Measurements from ENCODE around the gene RMND1.
"Not testable (repeated sequence)": the region's sequence is repeated elsewhere in the genome, so short reads cannot be mapped to it uniquely, and the experiment has no call there.

Gene RMND1

DNA sequence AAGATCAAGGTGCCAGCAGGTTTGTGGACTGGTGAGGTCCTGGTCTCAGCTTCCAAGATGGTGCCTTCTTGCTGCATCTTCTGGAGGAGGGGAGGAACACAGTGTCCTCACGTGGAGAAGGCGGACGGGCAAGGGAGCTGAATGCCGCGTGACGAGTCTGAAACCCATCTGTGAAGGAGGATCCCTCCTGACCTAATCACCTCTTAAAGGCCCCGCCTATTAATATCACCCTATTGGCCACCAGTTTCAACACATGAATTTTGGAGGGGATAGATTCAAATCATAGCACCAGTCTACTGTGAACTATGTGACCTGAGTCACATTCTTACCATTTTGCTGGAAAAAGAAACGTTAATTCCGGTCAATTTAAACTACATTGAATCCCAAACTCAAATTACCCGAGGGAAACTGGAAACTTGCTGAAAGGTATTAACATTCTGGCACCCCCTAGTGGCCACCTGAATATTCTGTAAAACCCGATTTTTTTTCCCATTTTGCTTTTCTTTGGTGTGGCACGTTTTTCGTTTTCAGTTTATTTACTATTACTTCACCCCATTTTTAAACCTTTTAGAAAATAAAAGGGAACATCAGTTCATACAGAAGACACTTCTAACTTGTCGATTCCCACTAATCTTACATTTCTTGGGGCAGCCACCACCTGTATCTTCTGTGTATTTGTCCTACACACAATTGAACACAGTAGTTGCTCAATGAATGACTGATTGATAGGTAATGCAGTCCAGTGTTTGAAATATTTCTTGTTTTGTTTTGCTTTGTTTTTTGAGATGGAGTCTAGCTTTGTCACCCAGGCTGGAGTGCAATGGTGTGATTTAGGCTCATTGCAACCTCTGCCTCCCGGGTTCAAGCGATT lies 24.0 kb upstream of the RMND1 start:
- H3K4me3 ChIP-seq (replicated peaks; ENCODE audit: low read depth, low read length) = no peak overlapping the region
- DNase-seq (ENCODE audit: extremely low read depth, insufficient read length) = no peak
- TF ChIP-seq, protein P1, sequence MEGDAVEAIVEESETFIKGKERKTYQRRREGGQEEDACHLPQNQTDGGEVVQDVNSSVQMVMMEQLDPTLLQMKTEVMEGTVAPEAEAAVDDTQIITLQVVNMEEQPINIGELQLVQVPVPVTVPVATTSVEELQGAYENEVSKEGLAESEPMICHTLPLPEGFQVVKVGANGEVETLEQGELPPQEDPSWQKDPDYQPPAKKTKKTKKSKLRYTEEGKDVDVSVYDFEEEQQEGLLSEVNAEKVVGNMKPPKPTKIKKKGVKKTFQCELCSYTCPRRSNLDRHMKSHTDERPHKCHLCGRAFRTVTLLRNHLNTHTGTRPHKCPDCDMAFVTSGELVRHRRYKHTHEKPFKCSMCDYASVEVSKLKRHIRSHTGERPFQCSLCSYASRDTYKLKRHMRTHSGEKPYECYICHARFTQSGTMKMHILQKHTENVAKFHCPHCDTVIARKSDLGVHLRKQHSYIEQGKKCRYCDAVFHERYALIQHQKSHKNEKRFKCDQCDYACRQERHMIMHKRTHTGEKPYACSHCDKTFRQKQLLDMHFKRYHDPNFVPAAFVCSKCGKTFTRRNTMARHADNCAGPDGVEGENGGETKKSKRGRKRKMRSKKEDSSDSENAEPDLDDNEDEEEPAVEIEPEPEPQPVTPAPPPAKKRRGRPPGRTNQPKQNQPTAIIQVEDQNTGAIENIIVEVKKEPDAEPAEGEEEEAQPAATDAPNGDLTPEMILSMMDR (IDR thresholded peaks at IDR 0.05; ENCODE audit: insufficient read depth, low read length, poor library complexity, severe bottlenecking) = peak; percentile 75
- H3K27me3 ChIP-seq (replicated peaks; ENCODE audit: control insufficient read depth, insufficient read depth, low read length) = no peaks in the 10 kb centered on the region
- H3K36me3 ChIP-seq (ENCODE audit: control insufficient read depth, insufficient read depth, low read length) = no peaks in the 10 kb centered on the region

DNA sequence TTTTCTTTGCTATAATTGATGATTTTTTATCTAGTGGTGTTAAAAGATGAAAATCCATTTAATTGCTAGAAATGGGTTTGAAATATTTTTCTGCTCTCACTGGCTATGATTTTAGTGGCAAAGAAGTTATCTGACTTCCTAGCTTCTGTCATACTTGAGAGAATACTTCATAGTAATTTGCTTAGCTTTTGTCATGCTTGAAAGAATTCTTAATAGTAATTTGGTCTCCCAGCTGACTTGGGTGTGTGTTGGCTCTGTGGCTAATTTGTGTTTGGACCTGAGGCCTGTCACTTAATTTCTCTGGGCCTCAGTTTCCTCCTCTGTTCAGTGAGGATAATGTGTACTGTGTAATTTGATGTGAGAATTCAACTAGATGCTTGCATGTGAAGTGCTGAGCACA lies 12.8 kb upstream of the RMND1 start:
- no peaks in the 10 kb centered on the region for H3K27me3 ChIP-seq (replicated peaks; ENCODE audit: control insufficient read depth, insufficient read depth, low read length)
- TF ChIP-seq, protein P1 (IDR thresholded peaks at IDR 0.05; ENCODE audit: insufficient read depth, low read length, poor library complexity, severe bottlenecking) = no peak
- DNase-seq (ENCODE audit: extremely low read depth, insufficient read length) = no peak
- H3K4me3 ChIP-seq (replicated peaks; ENCODE audit: low read depth, low read length) = no peak overlapping the region
- no peaks in the 10 kb centered on the region; the same call in 1 of the 2 replicates for H3K36me3 ChIP-seq (ENCODE audit: control insufficient read depth, insufficient read depth, low read length)

DNA sequence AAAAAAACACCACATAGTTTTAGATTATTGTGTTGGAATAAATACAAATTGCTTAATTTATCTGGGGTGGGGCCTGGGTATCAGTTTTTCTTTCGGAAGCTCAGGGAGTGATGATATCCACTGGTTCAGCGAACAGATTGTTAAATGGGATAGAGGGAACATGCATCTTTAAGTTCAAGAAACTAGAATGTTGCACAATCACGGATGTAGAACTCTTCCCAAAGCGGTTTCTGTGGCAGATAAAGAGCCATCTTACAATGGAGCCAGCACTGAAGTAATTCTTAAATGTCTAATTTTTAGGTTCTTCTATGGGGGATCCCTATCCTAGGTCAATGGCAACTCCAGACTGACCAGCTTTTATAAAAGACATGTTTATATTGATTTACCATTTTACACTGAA lies 9.7 kb upstream of the RMND1 start:
- DNase-seq (ENCODE audit: extremely low read depth, insufficient read length) = no peak
- no peaks in the 10 kb centered on the region for H3K27me3 ChIP-seq (replicated peaks; ENCODE audit: control insufficient read depth, insufficient read depth, low read length)
- TF ChIP-seq, protein P1 (IDR thresholded peaks at IDR 0.05; ENCODE audit: insufficient read depth, low read length, poor library complexity, severe bottlenecking) = no peak
- no peaks in the 10 kb centered on the region; the same call in 1 of the 2 replicates for H3K36me3 ChIP-seq (ENCODE audit: control insufficient read depth, insufficient read depth, low read length)
- no peak overlapping the region for H3K4me3 ChIP-seq (replicated peaks; ENCODE audit: low read depth, low read length)

DNA sequence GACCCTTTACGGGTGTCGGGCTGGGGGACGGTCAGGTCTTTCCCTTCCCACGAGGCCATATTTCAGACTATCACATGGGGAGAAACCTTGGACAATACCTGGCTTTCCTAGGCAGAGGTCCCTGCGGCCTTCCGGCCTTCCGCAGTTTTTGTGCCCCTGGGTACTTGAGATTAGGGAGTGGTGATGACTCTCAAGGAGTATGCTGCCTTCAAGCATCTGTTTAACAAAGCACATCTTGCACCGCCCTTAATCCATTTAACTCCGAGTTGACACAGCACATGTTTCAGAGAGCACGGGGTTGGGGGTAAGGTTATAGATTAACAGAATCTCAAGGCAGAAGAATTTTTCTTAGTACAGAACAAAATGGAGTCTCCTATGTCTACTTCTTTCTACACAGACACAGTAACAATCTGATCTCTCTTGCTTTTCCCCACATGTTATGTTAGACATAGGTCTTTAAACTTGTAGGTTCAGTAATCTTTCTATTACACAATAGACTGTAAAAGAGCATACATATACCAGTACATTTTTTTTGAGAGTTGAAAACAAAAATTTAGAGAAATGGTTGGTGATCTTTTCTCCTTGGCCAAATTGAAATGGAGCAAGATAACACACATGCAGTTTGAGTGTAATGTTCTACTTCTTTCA lies 3.9 kb upstream of the RMND1 start:
- not testable (repeated sequence) for H3K4me3 ChIP-seq (replicated peaks; ENCODE audit: low read depth, low read length)

DNA sequence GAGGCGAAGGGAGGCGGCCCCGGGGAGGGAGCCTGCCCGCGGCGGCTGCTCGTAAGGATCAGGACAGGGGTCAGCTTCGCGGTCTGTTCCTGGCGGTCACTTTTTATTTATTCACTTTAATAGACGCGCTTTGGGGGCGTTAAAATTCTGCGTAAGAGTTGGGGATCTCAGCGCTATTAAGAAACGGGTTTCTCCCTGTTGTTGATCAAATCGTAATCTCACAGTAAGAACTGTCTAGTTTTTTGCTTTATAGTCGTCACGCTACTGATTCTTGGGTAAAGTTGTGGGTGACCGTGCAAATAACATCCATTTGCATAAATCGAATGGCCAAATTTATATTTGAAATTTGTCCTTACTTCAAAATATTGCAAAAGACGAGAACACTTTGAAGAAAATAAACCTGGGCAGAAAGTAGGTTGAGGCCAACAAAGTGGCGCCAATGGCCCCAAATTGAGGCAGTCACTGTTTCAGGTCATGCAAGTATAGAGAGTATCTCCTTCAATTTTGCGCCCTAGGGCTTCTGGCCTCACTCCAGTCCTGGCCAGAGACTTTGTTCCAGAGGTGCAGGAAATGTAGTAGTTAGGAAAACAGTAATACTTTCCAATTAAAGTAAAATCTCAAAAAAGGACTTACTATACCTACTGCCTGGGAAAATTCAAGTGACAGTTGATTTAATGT lies 963 bp upstream of the RMND1 start:
- H3K36me3 ChIP-seq (ENCODE audit: control insufficient read depth, insufficient read depth, low read length) = no peaks in the 10 kb centered on the region
- H3K27me3 ChIP-seq (replicated peaks; ENCODE audit: control insufficient read depth, insufficient read depth, low read length) = no peaks in the 10 kb centered on the region
- H3K4me3 ChIP-seq (replicated peaks; ENCODE audit: low read depth, low read length) = peak overlapping the region; percentile 66
- TF ChIP-seq, protein P1 (IDR thresholded peaks at IDR 0.05; ENCODE audit: insufficient read depth, low read length, poor library complexity, severe bottlenecking) = no peak
- DNase-seq (ENCODE audit: extremely low read depth, insufficient read length) = no peak

More for the DNA sequence above, 3.9 kb upstream of the RMND1 start:
- DNase-seq (ENCODE audit: extremely low read depth, insufficient read length); H3K36me3 ChIP-seq (ENCODE audit: control insufficient read depth, insufficient read depth, low read length); H3K27me3 ChIP-seq (replicated peaks; ENCODE audit: control insufficient read depth, insufficient read depth, low read length): not testable (repeated sequence)

All from GM06990 (cell line).